HG02943 (cell line): Measurements from ENCODE around the gene KLKB1.
"Not testable (repeated sequence)": the region's sequence is repeated elsewhere in the genome, so short reads cannot be mapped to it uniquely, and the experiment has no call there.

Experiments used
- ATAC-seq: cut with Tn5 transposase; IDR thresholded peaks from one replicate; pipeline ENCODE4 v1.9.1; 2021; ENCODE audit warnings: mild to moderate bottlenecking, low read depth, moderate library complexity; ENCODE audit not compliant: unreplicated experiment

Gene KLKB1

DNA sequence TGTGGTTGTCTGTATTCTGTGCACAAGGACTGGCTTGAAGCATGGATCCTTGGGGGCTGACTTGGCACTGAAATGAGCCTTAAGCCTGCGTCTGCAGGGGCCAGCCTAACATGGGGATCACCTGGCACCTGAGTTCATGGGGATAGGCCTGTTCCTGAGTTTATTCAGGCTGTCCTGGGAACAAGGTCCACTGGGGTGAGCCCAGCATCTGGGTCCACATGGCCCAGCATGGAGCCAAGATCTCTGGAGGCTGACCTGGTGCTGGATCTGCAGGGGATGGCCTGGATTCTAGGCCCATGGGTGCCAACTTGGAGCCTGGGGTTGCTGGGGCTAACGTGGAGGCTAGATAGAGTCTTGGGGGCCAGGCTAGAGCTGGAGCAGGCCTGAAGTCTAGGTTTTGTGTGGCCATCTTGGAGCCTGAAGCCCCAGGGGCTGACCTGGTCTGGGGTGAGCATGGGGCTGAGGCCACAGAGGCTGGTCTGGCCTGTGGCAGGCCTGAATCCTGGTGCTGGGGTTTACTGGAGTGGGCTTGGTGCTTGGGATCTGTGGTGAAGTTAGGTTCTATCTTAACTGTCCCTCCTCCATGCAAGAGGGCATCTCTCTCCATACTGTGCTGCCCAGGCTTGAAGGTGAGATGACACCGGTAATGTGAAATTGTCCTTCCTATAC is 652 bp upstream of the KLKB1 start:
- ATAC-seq = no peak

DNA sequence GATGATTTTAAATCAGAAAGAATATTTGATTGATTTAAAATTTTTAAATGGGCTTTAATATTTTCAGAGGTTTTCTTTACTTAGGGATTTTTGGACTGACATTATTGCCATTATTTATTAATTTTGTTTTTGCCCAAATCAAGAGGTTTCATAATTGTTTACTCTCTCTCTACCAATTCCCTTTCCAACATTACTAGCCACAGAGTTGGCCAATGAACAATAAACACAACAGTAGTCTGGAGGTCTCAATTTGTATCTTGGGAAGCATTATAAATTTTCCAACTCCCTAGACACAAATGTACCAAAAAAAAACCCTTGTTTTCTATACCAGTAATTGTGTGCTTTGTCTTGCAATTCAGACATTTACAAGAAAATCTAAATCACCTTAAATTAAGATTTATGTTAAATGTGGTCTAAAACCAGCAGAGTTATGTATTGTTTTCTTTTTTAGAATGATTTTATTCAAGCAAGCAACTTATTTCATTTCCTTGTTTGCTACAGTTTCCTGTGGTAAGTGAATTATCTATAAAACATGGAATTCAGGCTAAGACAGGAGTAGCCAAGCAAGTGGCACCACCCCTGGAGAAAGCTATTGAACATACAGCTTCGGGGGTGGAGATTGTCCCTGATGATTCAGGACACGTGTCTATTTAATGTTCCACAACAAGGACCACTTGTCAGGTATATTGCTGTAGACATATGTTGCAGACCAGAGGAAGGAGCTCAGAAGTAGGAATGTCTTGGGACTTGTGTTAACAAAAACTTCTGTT is 622 bp downstream of the KLKB1 start:
- no peak for ATAC-seq

DNA sequence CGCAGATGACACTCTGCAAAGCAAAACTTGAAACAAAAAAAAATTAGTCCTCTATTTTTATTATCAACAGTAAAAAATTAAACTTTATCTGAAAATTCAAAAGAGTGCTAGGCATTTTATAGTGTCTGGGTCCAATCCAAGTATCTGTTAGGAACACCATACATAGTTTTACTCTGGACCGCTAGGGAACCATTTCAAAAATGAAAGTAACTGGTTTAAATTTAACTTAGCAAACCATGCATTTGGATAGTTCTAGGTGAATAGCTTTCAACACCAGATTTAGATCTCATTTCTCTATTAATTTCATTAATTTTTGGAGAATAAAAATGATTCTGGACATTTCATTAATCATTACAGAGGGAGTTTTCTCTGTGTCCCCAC is 1.2 kb downstream of the KLKB1 start:
- ATAC-seq = no peak

DNA sequence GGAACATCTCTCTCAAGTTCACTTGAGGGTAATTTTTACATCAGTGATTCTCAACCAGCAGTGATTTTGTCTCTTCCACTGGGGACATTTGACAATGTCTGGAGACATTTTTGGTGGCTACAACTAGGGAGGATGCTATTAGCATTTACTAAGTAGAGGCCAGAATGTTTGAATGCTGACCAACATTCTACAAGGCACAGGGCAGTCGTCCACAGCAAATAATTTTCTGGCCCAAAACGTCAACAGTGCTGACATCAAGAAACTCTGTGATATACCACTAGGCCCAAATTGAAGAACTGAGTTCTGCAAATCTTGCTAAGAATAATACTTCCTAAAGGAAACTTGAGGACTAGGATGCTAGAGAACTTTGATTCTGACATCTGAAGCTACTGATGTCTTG is 7.1 kb downstream of the KLKB1 start:
- no peak for ATAC-seq

DNA sequence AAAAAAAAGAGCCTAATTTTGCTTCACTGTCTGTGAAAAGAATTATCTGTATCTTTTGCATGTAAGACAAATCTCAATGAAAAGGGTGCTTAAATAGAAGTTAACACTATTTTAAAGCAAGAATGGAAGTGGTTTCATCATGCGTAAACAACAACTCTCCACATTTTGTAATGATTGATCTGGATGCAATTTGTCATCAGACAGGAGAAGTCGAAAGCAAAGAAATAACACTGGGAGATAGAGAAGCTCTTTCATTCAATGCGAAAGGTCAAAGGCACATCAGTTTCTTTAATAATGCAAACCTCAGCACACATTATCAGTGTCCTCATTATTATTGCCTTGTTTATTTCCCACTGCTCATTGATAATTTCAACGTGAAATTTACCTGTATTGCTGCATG is 8.8 kb downstream of the KLKB1 start:
- ATAC-seq = no peak

DNA sequence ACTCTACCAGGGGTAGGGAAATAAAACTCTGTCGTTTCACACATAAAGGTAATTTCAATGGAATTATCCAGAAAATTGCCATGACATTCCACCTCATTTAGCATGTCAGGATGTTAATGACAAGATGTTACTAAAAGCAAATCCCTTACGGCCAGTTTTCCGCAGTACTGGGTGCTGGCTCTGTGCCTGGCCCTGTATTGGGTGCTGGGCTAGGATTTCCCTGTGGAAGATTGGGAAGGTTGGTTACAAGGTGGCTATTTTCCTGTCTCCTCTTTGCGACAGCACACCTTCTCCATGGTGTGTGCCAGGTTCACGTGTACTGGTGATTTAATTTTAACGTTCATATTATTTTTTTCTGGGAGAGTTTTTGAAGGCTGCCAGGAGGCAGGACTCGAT is 13.1 kb downstream of the KLKB1 start:
- no peak for ATAC-seq

DNA sequence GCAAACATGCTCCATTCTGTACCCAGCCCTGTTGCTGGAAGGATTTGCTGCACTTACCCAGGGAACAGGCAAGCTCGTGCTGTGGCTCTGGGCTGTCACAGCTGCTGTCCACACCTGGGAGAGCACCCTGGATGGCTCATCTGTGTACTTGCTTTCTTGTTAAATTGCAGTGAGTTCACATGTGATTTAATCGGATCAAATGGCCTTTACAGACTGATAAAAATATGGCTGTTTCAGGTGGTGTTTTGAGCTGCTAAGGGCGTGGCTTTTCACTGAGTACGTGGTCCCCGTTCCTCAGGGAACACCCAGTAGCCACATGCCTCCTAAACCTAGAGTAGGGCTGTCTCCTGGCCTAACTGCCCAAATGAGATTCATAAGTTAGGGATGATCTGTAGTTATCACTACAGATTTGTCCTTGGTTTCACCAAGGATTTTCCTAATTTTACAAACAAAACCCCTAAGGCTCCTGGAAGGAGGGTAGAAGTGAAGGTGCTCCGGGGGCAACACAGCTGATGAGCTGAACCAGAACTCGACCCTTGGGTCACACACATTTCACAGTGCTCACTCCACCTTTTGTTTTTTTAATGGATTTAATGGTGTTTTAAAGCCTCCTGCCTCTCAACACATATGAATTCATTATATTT is 13.7 kb downstream of the KLKB1 start:
- ATAC-seq = no peak

DNA sequence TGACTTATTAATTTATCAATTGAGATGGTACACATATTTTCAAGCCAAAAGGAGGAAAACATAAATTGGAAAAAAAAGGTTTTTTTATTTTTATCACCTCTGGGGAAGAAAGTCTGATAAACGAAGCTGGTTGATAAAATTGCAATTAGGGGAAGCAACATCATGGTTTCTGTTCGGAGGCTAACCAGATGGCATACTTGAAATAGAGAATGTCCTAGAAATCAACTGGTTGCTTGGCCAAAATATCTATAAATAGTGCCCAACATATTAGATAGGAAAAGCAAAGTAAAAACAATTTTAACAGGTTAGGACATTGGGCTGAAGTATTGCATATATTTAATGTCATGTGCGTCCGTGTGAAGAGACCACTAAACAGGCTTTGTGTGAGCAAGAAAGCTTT is 14.3 kb downstream of the KLKB1 start:
- ATAC-seq = no peak

DNA sequence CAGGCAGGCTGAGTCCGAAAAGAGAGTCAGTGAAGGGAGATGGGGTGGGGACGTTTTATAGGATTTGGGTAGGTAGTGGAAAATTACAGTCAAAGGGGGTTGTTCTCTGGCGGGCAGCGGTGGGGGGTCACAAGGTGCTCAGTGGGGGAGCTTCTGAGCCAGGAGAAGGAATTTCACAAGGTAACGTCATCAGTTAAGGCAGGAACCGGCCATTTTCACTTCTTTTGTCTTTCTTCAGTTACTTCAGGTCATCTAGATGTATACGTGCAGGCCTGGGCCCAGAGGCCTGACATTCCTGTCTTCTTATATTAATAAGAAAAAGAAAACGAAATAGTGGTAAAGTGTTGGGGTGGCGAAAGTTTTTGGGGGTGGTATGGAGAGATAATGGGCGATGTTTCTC is 14.7 kb downstream of the KLKB1 start:
- not testable (repeated sequence) for ATAC-seq

DNA sequence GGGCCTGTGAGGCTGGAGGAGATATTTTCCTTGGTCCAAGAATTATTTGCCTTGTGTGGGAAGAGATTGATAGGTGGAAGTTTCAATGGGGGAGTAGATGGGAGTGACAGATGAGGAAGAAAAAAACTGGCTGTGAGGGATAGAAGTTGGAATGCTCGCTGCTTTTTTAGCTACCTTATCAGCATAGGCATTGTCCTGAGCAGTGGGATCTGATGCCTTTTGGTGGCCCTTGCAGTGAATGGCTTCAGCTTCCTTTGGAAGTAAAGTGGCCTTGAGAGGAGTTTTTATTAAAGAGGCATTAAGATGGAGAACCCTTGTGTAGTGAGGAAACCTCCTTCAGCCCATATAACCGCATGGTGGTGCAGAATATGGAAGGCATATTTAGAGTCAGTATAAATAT is 16.0 kb downstream of the KLKB1 start:
- ATAC-seq = no peak

DNA sequence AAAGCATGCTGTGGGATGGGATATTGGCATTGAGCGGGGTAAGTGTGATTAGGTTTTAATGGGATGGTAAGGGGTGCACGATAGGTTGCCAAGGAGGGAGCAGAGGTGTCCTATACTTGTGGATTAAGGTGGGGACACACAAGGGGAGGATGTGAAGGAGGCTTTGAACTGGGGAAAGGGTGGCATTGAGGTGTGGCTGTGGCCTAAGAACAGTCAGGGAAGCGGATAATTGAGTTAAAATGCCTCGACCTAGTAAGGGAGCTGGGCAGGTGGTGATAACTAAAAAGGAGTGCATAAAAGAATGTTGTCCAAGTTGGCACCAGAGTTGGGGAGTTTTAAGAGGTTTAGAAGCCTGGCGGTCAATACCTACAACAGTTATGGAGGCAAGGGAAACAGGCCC is 17.5 kb downstream of the KLKB1 start:
- ATAC-seq = no peak

DNA sequence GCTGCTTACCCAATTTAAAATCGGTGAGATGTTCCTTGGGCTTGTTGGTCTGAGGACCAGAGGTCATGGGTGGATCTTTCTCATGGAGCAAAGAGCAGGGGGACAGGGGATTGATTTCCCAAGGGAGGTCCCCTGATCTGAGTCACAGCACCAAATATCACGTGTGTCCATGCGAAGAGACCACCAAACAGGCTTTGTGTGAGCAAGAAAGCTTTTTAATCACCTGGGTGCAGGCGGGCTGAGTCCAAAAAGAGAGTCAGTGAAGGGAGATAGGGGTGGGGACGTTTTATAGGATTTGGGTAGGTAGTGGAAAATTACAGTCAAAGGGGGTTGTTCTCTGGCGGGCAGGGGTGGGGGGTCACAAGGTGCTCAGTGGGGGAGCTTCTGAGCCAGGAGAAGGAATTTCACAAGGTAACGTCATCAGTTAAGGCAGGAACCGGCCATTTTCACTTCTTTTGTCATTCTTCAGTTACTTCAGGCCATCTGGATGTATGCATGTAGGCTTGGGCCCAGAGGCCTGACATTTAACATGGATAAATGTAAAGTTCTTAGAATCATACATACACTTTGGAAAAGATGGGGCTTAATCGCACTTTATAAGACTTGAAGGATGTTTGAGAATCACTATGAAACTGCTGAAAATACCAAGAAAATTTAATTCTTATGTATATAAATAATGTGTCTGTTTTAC is 19.9 kb downstream of the KLKB1 start:
- ATAC-seq = not testable (repeated sequence)

DNA sequence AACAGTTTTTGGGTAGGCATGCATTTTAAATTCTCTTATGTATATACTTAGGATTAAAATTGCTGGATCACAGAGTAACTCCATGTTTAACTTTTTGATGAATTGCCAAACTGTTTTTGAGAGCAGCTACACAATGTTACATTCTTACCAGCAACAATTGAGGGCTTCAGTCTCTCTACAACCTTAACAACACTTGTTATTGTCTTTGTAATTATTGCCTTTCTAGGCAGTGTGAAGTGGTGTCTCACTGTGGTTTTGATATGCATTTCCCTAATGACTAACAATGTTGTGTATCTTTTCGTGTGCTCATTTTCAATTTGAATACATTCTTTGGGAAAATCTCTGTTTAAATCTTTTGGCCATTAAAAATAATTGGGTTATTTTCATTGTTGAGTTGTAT is 21.3 kb downstream of the KLKB1 start:
- ATAC-seq = no peak

DNA sequence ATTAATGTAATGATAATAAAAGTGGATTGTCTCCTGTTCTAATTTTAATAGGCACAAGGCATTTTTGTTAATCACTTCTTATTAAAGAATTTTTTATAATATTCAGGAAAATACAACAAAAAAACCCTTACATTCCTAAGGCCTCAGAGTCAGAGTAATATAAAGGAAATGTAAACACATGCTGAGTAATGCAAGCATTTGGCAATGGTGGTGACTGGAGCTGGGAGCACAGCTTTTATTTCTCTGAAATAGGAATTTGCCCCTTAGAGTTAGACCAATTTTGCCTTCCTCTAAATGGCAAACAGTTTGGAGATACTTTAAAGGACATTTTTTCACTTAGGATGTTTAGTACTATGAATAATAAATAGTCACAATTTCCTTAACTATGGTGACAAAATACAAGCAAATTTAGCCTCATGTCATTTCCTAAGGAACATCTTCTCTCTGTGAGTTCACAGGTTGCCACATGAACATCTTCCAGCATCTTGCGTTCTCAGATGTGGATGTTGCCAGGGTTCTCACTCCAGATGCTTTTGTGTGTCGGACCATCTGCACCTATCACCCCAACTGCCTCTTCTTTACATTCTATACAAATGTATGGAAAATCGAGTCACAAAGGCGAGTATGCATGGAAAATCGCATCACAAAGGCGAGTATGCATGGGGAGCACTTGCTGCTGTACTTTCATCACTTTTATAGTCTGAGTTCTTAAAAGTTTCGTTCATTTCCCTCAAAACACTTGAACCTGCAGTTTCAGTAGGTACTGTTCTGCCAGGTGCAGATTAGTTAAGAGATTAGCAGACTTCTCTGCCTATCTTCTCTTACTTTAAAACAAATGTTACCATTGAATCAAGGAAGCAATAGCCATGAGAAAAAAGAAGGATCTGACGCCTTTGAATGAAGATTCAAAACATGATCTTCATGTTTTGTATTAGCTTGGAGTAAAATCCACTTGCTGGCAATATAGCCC is 22.8 kb downstream of the KLKB1 start:
- no peak for ATAC-seq

DNA sequence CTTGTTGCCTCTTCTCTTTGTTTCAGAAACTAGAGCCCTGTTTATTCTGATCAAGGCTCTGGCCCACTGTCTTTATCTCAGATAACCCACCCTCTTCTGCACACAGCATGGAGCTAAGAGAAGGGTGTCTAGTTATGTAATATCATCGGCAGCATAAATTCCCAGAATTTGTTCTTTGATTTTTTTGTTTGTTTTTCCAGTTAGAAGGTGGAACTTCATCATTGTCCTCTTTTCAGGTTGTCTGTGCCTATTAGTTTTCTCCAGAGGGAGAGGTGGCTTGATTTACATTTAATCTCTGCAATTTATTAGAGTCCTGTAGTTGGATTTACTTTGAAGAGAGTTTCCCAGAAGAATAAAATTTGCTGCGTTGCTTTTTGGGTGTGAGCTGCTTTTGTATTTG is 23.5 kb downstream of the KLKB1 start:
- no peak for ATAC-seq

DNA sequence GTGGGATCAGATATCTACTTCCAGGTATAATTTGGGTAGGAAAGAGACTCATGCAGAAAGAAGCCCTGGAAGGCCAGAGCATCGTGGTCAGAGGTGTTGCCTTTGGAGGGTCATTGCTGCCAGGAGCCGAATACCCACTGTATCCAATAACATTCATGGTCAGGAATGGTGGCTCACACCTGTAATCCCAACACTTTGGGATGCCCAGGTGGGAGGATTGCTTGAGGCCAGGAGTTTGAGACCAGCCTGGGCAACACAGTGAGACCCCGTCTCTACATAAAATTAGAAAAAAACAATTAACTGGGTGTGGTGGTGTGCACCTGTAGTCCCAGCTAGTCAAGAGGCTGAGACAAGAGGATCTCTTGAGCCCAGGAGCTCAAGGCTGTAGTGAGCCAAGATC is 27.8 kb downstream of the KLKB1 start:
- no peak for ATAC-seq

DNA sequence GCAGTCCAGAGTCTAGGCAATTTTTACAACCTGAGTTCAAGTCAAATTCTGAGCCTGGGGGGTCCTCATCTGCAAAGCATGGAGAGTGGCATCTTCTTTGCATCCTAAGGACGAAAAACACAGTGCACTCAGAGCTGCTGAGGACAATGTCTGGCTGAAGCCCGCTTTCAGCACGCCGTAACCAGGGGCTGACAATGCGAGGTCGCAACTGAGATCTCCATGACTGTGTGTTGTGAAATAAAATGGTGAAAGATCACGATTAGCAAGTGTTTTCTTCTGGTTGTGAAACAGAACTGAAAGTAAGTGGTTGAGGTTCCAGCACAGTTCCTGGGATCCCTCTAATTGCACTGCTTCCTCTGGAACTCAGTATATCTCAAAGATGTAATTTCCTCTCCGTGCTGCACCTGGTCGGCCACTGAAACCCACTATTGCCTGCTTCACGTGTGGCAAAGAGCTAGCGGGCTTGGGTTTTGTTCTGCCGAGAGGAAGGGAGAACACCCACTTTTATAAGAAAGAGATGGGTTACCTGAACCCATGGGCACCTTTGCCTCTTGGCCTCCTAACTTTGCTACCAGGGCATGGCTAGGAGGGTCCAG is 31.0 kb downstream of the KLKB1 start:
- ATAC-seq = no peak

DNA sequence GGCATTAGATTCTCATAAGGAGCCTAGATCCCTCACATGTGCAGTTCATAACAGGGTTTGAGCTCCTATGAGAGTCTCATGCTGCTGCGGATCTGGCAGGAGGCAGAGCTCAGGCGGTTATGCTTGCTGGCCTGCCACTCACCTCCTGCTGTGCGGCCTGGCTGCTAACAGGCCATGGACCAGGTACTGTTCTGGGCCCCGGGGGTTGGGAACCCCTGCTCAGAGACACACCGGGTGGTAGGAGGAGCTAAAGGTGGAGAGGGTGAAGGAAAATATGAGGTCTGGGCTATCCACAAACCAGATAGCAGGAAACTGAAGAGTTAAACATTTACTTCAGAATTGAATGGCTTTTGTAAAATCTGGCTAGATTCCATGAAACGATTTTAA is 32.8 kb downstream of the KLKB1 start:
- no peak for ATAC-seq

DNA sequence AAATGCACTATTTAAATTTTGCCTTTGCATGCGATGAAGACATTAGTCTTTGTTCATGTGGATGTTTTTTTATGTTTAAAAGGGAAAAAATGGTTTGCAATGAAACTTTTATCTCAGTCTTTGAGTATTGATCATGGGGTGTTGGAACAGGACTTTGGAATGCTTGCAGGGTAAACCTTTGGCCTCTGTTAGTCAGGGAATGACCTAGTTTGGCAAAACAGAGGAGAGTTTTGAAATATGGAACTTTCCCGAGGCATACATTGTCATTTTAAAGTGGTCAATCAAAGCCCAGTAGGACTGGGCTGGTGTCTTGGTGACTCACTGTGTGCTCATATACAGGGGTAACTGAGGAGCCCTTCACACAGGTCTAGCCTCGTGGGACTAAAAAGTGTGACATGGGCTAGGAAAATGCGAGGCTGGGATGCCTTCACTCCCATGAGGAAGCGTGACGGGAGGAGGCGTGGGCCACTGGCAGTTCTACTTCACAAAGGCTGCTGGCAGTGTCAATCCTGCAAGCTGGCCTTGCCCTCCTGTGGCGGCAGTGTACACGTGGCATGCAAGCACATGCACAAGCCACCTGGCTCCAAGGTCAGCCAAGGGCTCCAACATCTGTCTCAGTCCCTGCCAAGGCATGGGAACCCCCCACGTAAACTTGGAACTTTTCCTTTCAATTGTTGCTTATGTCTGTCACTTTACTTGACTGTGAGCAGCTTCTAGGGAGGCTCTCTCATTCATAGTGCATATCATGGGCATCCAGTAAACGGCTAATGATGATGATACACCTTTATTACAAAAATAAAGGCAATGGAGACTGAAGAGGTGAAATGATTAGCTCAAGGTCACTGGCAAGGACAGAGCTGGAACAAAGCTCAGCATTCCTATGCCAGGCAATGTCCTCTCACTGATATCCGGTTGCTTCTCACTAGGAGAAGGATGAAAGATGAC is 33.5 kb downstream of the KLKB1 start:
- no peak for ATAC-seq
